Peyer's patch (tissue), 4 donors: ENCODE results near the gene LINGO4. TPM values are rescaled to one million over a fixed set of nuclear protein-coding genes. Genes with fewer than 3 reads are reported as not detected.

ENCODE experiments used
- DNase-seq, 3 donors: peaks; one replicate each; pipeline ENCODE4 v3.0.0-alpha.2; 2017 to 2019
- H3K27ac ChIP-seq, 4 donors: fragments of 200-600 bp; sonication (generic); one replicate each; pipeline ENCODE4 v1.5.1; 2016 to 2019
- H3K27me3 ChIP-seq, 2 donors: fragments of 200-600 bp; sonication (generic); one replicate each; pipeline ENCODE4 v1.5.1; 2019
- H3K36me3 ChIP-seq, 3 donors: fragments of 200-600 bp; sonication (generic); one replicate each; pipeline ENCODE4 v1.5.1; 2016 to 2019
- H3K4me1 ChIP-seq, 4 donors: fragments of 200-600 bp; sonication (generic); one replicate each; pipeline ENCODE4 v1.5.1; 2016 to 2019
- H3K4me3 ChIP-seq, 4 donors: fragments of 200-600 bp; sonication (generic); 1 replicate in 3 of 4; 2 replicates in 1 of 4; pipeline ENCODE4 v1.5.1; 2016 to 2019; ENCODE audit warnings: mild to moderate bottlenecking in 1 of 4
- H3K9me3 ChIP-seq, 4 donors: fragments of 200-600 bp; sonication (generic); one replicate each; pipeline ENCODE4 v1.5.1; 2016 to 2019; ENCODE audit warnings: mild to moderate bottlenecking in 1 of 4
- CTCF ChIP-seq, 6 experiments: fragments of 450-650 bp in 4 of 6; fragments of 200-600 bp in 2 of 6; sonication (generic) in 1 of 6; IDR thresholded peaks; one replicate each; pipeline ENCODE4 v1.5.1; 2017 to 2019; ENCODE audit warnings: antibody characterized with exemption in 6 of 6, mild to moderate bottlenecking in 3 of 6, moderate library complexity in 1 of 6
- POLR2A ChIP-seq, 2 donors: fragments of 450-650 bp; IDR thresholded peaks; one replicate each; pipeline ENCODE4 v1.5.1; 2017; ENCODE audit warnings: antibody characterized with exemption in 2 of 2, mild to moderate bottlenecking in 2 of 2, moderate library complexity in 2 of 2
- total RNA-seq, 4 donors: library from RNA; depleted of rRNA; stranded (reverse); fragments of >200 nt; gene quantifications; one replicate each; pipeline ENCODE4 v1.1.0, GENCODE V29; 2016

LINGO4 gene
- total RNA-seq, 4 donors from 2014 or later: 1.0 to 1.3 (median 1.1) TPM; not detected in 1

- Histone ChIP-seq H3K9me3 (no peaks in the 10 kb centered on the region), H3K4me1 (peaks cover 0 to 8% (median 4%) of the 10 kb centered on the region in 4 donors), H3K27ac (peak overlapping the region; percentile 83 to 89 (median 86)), H3K4me3 (peak overlapping the region; percentile 73 to 93 (median 80)), H3K36me3 (peaks cover 0 to 27% (median 0%) of the 10 kb centered on the region in 3 donors), H3K27me3 (no peaks in the 10 kb centered on the region)
- TF ChIP-seq CTCF (IDR thresholded peaks at IDR 0.05): no peak
- DNase-seq: no peak
Observed at GRCh38 chr1:151763990-151764389, 41.2 kb downstream of the LINGO4 start.

- Histone ChIP-seq H3K36me3 (peaks cover 0 to 33% (median 0%) of the 10 kb centered on the region in 3 donors), H3K9me3 (no peaks in the 10 kb centered on the region), H3K27me3 (no peaks in the 10 kb centered on the region), H3K4me3 (peak within 1 kb of the TSS; percentile 73 to 93 (median 80)), H3K27ac (peak within 1 kb of the TSS; percentile 83 to 89 (median 86)), H3K4me1 (peaks cover 0 to 8% (median 4%) of the 10 kb centered on the region in 4 donors)
- peak in 1 of 6 experiments; percentile 10 for TF ChIP-seq CTCF (IDR thresholded peaks at IDR 0.05)
- peak in 1 of 2 donors; percentile 50 for TF ChIP-seq POLR2A (IDR thresholded peaks at IDR 0.05)
- DNase-seq: peak; percentile 78 to 90 (median 87)
Observed at GRCh38 chr1:151762941-151763921, 42.0 kb downstream of the LINGO4 start, which contains the start of gene MRPL9. Gene MRPL9, minus strand, starts transcription at chr1:151763496. Its CDS starts 17 bp downstream, at chr1:151763479.

GRCh38 chr1:151760597-151761385 lies 44.4 kb downstream of the LINGO4 start:
- Histone ChIP-seq H3K27me3 (no peaks in the 10 kb centered on the region), H3K4me3 (no peak overlapping the region), H3K36me3 (peaks cover 0 to 36% (median 0%) of the 10 kb centered on the region in 3 donors), H3K4me1 (peaks cover 0 to 8% (median 4%) of the 10 kb centered on the region in 4 donors), H3K9me3 (no peaks in the 10 kb centered on the region), H3K27ac (no peak overlapping the region)
- no peak for TF ChIP-seq CTCF (IDR thresholded peaks at IDR 0.05)
- no peak for TF ChIP-seq POLR2A (IDR thresholded peaks at IDR 0.05)
- DNase-seq: no peak

- no peaks in the 10 kb centered on the region for H3K27me3 ChIP-seq
- H3K36me3 ChIP-seq: peaks cover 0 to 36% (median 0%) of the 10 kb centered on the region in 3 donors
- no peak overlapping the region for H3K4me3 ChIP-seq
- no peaks in the 10 kb centered on the region for H3K9me3 ChIP-seq
- DNase-seq: no peak
- TF ChIP-seq CTCF (IDR thresholded peaks at IDR 0.05) (no peak), POLR2A (IDR thresholded peaks at IDR 0.05) (no peak)
- no peak overlapping the region for H3K27ac ChIP-seq
- peaks cover 0 to 6% (median 3%) of the 10 kb centered on the region in 4 donors for H3K4me1 ChIP-seq
Observed at GRCh38 chr1:151759241-151759640, 46.0 kb downstream of the LINGO4 start.

GRCh38 chr1:151756291-151756690 lies 48.9 kb downstream of the LINGO4 start:
- TF ChIP-seq CTCF (IDR thresholded peaks at IDR 0.05) (no peak), POLR2A (IDR thresholded peaks at IDR 0.05) (no peak)
- H3K27ac ChIP-seq: no peak overlapping the region
- no peaks in the 10 kb centered on the region for H3K4me1 ChIP-seq
- peaks cover 0 to 29% (median 0%) of the 10 kb centered on the region in 3 donors for H3K36me3 ChIP-seq
- H3K9me3 ChIP-seq: no peaks in the 10 kb centered on the region
- H3K27me3 ChIP-seq: no peaks in the 10 kb centered on the region
- no peak overlapping the region for H3K4me3 ChIP-seq
- no peak for DNase-seq
